ENCODE data around the gene PTPRM.
"Not testable (repeated sequence)": the region's sequence is repeated elsewhere in the genome, so short reads cannot be mapped to it uniquely, and the experiment has no call there.

PTPRM gene

DNA sequence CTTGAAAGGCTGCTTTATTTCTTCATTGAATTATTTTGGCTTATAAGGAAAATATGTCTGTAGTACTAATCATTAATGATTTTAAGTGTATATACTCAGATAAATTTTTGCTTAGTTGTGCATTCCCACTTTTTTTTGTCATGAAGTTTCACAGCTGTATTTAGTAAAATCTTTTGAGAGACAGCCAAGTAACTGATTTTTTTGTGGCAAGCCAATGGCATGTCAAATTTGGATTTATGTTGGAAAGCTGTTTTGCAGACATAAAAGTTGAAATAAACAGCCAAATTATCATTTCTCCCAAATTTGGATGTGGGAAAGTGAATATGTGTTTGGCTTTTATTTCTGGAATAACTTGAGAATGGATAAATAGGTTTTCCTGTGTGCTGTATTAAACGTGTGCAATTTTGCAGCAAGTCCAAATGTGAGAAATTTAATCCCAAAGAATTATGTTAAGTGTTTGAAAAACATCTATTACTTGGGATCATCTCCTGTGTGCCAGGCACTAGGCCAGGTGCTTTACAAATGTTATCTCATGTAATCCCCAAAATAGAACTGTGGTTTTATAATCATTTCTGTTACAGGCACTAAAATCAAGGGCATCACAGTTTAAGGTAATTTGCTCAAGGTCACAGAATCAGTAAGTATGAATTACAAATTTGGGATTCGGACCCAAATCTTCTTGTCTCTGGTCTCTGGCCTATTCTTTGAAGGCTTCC is 160.4 kb downstream of the PTPRM start:
- Histone ChIP-seq H3K9me3 (no peaks in the 10 kb centered on the region), H3K27me3 (ENCODE audit: low read depth) (no peaks in the 10 kb centered on the region), H3K4me3 (no peak overlapping the region), H3K36me3 (replicated peaks) (no peaks in the 10 kb centered on the region), H3K4me1 (no peaks in the 10 kb centered on the region)
- DNase-seq (ENCODE audit: low spot score in 2 of 2): no peak
- in situ Hi-C loops (cut with MboI; ENCODE audit: low sequenced_read_pairs): no loop called here

- Histone ChIP-seq H3K36me3 (replicated peaks) (no peaks in the 10 kb centered on the region), H3K27me3 (ENCODE audit: low read depth) (no peaks in the 10 kb centered on the region)
- in situ Hi-C loops (cut with MboI; ENCODE audit: low sequenced_read_pairs): no loop called here
Observed at GRCh38 chr18:7728297-7728696, 161.2 kb downstream of the PTPRM start.

GRCh38 chr18:7729868-7730267 is 162.8 kb downstream of the PTPRM start:
- H3K4me3 ChIP-seq: no peak overlapping the region
- DNase-seq (ENCODE audit: low spot score in 2 of 2): no peak
- H3K27me3 ChIP-seq (ENCODE audit: low read depth): no peaks in the 10 kb centered on the region
- H3K4me1 ChIP-seq: no peaks in the 10 kb centered on the region
- no peaks in the 10 kb centered on the region for H3K9me3 ChIP-seq
- in situ Hi-C loops (cut with MboI; ENCODE audit: low sequenced_read_pairs): no loop called here
- H3K36me3 ChIP-seq (replicated peaks): no peaks in the 10 kb centered on the region

More at GRCh38 chr18:7728297-7728696, 161.2 kb downstream of the PTPRM start:
- H3K4me3 ChIP-seq: no peak overlapping the region
- no peak for DNase-seq (ENCODE audit: low spot score in 2 of 2)
- H3K4me1 ChIP-seq: no peaks in the 10 kb centered on the region
- no peaks in the 10 kb centered on the region for H3K9me3 ChIP-seq

DNA sequence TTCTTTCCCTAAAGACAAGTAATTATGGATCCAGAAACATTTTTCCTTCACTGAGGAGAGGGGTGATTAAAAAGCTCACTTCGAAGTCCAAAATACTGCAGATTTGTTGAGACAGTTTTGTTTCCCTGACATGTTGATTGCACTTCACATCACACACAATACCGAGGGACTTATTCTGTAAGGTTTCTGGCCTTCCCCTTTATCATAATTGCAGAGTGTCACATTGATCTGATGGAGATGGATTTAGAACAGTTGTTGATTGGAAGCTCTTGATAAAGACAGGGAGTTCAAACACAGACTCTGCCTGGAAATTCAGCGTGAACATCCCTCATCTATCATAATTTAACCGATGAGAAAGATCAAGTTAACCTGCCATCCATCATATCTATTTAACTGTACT is 163.6 kb downstream of the PTPRM start:
- in situ Hi-C loops (cut with MboI; ENCODE audit: low sequenced_read_pairs): no loop called here
- Histone ChIP-seq H3K27me3 (ENCODE audit: low read depth) (no peaks in the 10 kb centered on the region), H3K36me3 (replicated peaks) (no peaks in the 10 kb centered on the region), H3K4me1 (no peaks in the 10 kb centered on the region), H3K9me3 (no peaks in the 10 kb centered on the region), H3K4me3 (no peak overlapping the region)
- no peak for DNase-seq (ENCODE audit: low spot score in 2 of 2)

DNA sequence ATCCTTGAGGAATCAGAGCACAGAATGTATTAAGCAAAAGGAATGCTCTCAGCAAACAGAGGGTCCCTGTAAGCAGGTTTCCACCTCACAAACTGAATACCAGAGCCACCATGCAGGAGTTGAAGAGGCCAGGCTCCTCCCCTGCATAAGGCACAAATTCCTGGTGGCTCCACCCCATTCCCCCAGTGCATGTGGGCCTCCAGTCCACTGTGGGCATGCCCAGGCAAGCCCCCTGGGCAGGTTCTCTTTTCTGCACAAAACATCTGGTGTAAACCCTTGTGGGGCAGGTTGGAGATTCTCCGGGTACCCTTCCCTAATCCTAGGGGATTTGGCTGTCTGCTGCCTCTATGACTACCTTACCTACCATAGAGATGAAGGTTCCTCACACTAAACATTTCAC is 166.5 kb downstream of the PTPRM start:
- DNase-seq (ENCODE audit: low spot score in 2 of 2): no peak

DNA sequence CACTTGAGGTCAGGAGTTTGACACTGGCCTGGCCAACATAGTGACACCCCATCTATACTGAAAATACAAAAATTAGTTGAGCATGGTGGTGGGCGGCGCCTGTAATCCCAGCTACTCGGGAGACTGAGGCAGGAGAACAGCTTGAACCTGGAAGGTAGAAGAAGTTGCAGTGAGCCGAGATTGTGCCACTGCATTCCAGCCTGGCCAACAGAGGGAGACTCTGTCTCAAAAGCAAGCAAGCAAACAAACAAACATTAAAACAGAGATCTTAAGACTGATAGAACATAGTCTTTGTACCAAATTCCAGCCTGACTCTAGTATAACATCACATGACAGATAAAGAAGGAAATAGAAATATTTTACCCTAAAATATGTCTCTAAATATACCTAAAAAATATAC is 168.1 kb downstream of the PTPRM start:
- Histone ChIP-seq H3K9me3 (no peaks in the 10 kb centered on the region), H3K4me3 (no peak overlapping the region), H3K27me3 (ENCODE audit: low read depth) (no peaks in the 10 kb centered on the region), H3K4me1 (no peaks in the 10 kb centered on the region), H3K36me3 (replicated peaks) (no peaks in the 10 kb centered on the region)
- DNase-seq (ENCODE audit: low spot score in 2 of 2): no peak
- in situ Hi-C loops (cut with MboI; ENCODE audit: low sequenced_read_pairs): no loop called here

More for the DNA sequence above, 166.5 kb downstream of the PTPRM start:
- Histone ChIP-seq H3K4me3 (no peak overlapping the region), H3K36me3 (replicated peaks) (no peaks in the 10 kb centered on the region), H3K4me1 (no peaks in the 10 kb centered on the region), H3K27me3 (ENCODE audit: low read depth) (no peaks in the 10 kb centered on the region), H3K9me3 (no peaks in the 10 kb centered on the region)
- in situ Hi-C loops (cut with MboI; ENCODE audit: low sequenced_read_pairs): no loop called here

GRCh38 chr18:7735626-7736175 is 168.6 kb downstream of the PTPRM start:
- in situ Hi-C loops (cut with MboI; ENCODE audit: low sequenced_read_pairs): no loop called here
- Histone ChIP-seq H3K9me3 (no peaks in the 10 kb centered on the region), H3K36me3 (replicated peaks) (no peaks in the 10 kb centered on the region), H3K4me3 (no peak overlapping the region), H3K27me3 (ENCODE audit: low read depth) (no peaks in the 10 kb centered on the region), H3K4me1 (no peaks in the 10 kb centered on the region)
- no peak for DNase-seq (ENCODE audit: low spot score in 2 of 2)

DNA sequence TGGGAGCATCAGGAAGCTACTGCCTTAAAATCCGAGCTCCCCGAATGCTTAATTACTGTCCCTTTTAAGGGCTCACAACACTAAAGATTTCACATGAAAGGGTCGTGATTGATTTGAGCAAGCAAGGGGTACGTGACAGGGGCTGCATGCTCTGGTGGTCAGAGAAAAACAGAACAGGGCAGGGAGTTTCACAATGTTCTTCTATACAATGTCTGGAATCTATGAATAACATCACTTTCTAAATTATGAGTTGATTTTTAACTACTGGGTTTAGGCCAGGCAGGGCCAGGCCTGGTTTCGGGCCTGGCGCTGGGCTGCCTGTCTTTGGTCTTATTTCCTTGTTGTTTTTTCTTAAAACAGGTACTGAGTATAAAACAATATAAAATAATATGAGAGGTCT is 169.4 kb downstream of the PTPRM start:
- H3K4me3 ChIP-seq; H3K27me3 ChIP-seq (ENCODE audit: low read depth); H3K9me3 ChIP-seq; H3K4me1 ChIP-seq; H3K36me3 ChIP-seq (replicated peaks); DNase-seq (ENCODE audit: low spot score in 2 of 2); in situ Hi-C loops (cut with MboI; ENCODE audit: low sequenced_read_pairs): not testable (repeated sequence)

- Histone ChIP-seq H3K4me3 (no peak overlapping the region), H3K27me3 (ENCODE audit: low read depth) (no peaks in the 10 kb centered on the region), H3K9me3 (no peaks in the 10 kb centered on the region), H3K4me1 (no peaks in the 10 kb centered on the region), H3K36me3 (replicated peaks) (no peaks in the 10 kb centered on the region)
- in situ Hi-C loops (cut with MboI; ENCODE audit: low sequenced_read_pairs): no loop called here
- DNase-seq (ENCODE audit: low spot score in 2 of 2): no peak
Observed at GRCh38 chr18:7737550-7737949, 170.4 kb downstream of the PTPRM start.

GRCh38 chr18:7740821-7741220 is 173.7 kb downstream of the PTPRM start:
- Histone ChIP-seq H3K4me3 (no peak overlapping the region), H3K36me3 (replicated peaks) (no peaks in the 10 kb centered on the region), H3K27me3 (ENCODE audit: low read depth) (no peaks in the 10 kb centered on the region), H3K9me3 (no peaks in the 10 kb centered on the region), H3K4me1 (no peaks in the 10 kb centered on the region)
- in situ Hi-C loops (cut with MboI; ENCODE audit: low sequenced_read_pairs): no loop called here
- no peak for DNase-seq (ENCODE audit: low spot score in 2 of 2)

- Histone ChIP-seq H3K4me1 (no peaks in the 10 kb centered on the region), H3K9me3 (no peaks in the 10 kb centered on the region), H3K27me3 (ENCODE audit: low read depth) (no peaks in the 10 kb centered on the region), H3K36me3 (replicated peaks) (no peaks in the 10 kb centered on the region), H3K4me3 (no peak overlapping the region)
- DNase-seq (ENCODE audit: low spot score in 2 of 2): no peak
- in situ Hi-C loops (cut with MboI; ENCODE audit: low sequenced_read_pairs): no loop called here
Observed at GRCh38 chr18:7741640-7742039, 174.5 kb downstream of the PTPRM start.

GRCh38 chr18:7742224-7742623 is 175.1 kb downstream of the PTPRM start:
- Histone ChIP-seq H3K9me3 (no peaks in the 10 kb centered on the region), H3K4me1 (no peaks in the 10 kb centered on the region), H3K27me3 (ENCODE audit: low read depth) (no peaks in the 10 kb centered on the region), H3K4me3 (no peak overlapping the region), H3K36me3 (replicated peaks) (no peaks in the 10 kb centered on the region)
- DNase-seq (ENCODE audit: low spot score in 2 of 2): no peak
- in situ Hi-C loops (cut with MboI; ENCODE audit: low sequenced_read_pairs): no loop called here

GRCh38 chr18:7743256-7743655 is 176.1 kb downstream of the PTPRM start:
- DNase-seq (ENCODE audit: low spot score in 2 of 2): no peak
- H3K27me3 ChIP-seq (ENCODE audit: low read depth): no peaks in the 10 kb centered on the region
- H3K4me1 ChIP-seq: no peaks in the 10 kb centered on the region
- in situ Hi-C loops (cut with MboI; ENCODE audit: low sequenced_read_pairs): no loop called here
- H3K9me3 ChIP-seq: no peaks in the 10 kb centered on the region
- no peak overlapping the region for H3K4me3 ChIP-seq
- H3K36me3 ChIP-seq (replicated peaks): no peaks in the 10 kb centered on the region

GRCh38 chr18:7746106-7746505 is 179.0 kb downstream of the PTPRM start:
- no peaks in the 10 kb centered on the region for H3K27me3 ChIP-seq (ENCODE audit: low read depth)
- no peaks in the 10 kb centered on the region for H3K4me1 ChIP-seq
- H3K9me3 ChIP-seq: no peaks in the 10 kb centered on the region
- DNase-seq (ENCODE audit: low spot score in 2 of 2): no peak
- no peak overlapping the region for H3K4me3 ChIP-seq
- in situ Hi-C loops (cut with MboI; ENCODE audit: low sequenced_read_pairs): no loop called here
- H3K36me3 ChIP-seq (replicated peaks): no peaks in the 10 kb centered on the region

All from HAP-1 (cell line).